ENCODE results near the gene AMFR.

DNA sequence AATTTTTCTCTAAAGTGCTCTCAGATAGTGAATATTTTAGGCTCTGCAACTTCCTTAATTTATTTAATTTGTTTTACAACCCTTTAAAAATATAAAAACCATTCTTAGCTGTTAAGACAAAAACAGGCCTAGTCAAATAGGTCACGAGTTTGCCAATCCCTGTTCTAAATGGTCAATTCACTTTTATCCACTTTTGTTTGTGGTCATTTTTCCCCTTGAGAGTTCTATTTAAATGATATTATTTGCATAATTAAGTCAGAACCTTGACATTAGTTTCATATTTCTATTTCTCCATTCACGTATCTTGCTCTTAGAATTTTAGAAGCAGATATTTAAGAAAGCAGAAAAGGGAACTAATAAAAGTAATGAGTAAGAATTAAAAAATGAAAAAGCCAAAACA, 4.0 kb downstream of the AMFR start:
- TF ChIP-seq, protein P1, sequence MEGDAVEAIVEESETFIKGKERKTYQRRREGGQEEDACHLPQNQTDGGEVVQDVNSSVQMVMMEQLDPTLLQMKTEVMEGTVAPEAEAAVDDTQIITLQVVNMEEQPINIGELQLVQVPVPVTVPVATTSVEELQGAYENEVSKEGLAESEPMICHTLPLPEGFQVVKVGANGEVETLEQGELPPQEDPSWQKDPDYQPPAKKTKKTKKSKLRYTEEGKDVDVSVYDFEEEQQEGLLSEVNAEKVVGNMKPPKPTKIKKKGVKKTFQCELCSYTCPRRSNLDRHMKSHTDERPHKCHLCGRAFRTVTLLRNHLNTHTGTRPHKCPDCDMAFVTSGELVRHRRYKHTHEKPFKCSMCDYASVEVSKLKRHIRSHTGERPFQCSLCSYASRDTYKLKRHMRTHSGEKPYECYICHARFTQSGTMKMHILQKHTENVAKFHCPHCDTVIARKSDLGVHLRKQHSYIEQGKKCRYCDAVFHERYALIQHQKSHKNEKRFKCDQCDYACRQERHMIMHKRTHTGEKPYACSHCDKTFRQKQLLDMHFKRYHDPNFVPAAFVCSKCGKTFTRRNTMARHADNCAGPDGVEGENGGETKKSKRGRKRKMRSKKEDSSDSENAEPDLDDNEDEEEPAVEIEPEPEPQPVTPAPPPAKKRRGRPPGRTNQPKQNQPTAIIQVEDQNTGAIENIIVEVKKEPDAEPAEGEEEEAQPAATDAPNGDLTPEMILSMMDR (IDR thresholded peaks at IDR 0.05), result no peak
- TF ChIP-seq POLR2AphosphoS5 (IDR thresholded peaks at IDR 0.05), result no peak
- no peak for TF ChIP-seq EP300 (IDR thresholded peaks at IDR 0.05)
- no peak for TF ChIP-seq POLR2A (IDR thresholded peaks at IDR 0.05)

Measured in suprapubic skin (tissue), 4 donors.